M059J (cell line): ENCODE results near the gene TFPI. TPM values are rescaled to one million over a fixed set of nuclear protein-coding genes. Genes with fewer than 3 reads are reported as not detected.

Source experiments
- DNase-seq: peaks from one replicate; pipeline ENCODE4 v3.0.0-alpha.2; 2012; ENCODE audit warnings: low read depth
- total RNA-seq: library from RNA; depleted of rRNA; stranded (reverse); fragments of >200 nt; shearing (Covaris generic); gene quantifications from 2 replicates; pipeline ENCODE4 v1.2.3, GENCODE V29; 2014

The TFPI gene
- total RNA-seq, 1 experiment from 2014 or later: 74.7 TPM

- peak; percentile 4 for DNase-seq
These were observed 49.8 kb downstream of the TFPI start for GRCh38 chr2:187504312-187504921.

- DNase-seq: no peak
These were observed 50.5 kb downstream of the TFPI start for GRCh38 chr2:187503700-187504099.

- DNase-seq: no peak
These were observed 51.8 kb downstream of the TFPI start for GRCh38 chr2:187502467-187502866.

GRCh38 chr2:187500585-187501359, 53.5 kb downstream of the TFPI start:
- peak; percentile 79 for DNase-seq

GRCh38 chr2:187499941-187500532, 54.2 kb downstream of the TFPI start:
- peak; percentile 61 for DNase-seq

GRCh38 chr2:187497858-187498463, 56.3 kb downstream of the TFPI start:
- no peak for DNase-seq

GRCh38 chr2:187497140-187497539, 57.1 kb downstream of the TFPI start:
- DNase-seq: no peak

- DNase-seq: no peak
These were observed 58.9 kb downstream of the TFPI start for GRCh38 chr2:187495324-187495723.

GRCh38 chr2:187493877-187494568, 60.2 kb downstream of the TFPI start:
- DNase-seq: no peak

GRCh38 chr2:187493180-187493579, 61.1 kb downstream of the TFPI start:
- no peak for DNase-seq

GRCh38 chr2:187486241-187486640, 68.0 kb downstream of the TFPI start:
- no peak for DNase-seq

GRCh38 chr2:187485523-187485922, 68.7 kb downstream of the TFPI start:
- no peak for DNase-seq

GRCh38 chr2:187483537-187483936, 70.7 kb downstream of the TFPI start:
- DNase-seq: no peak

GRCh38 chr2:187482796-187483195, 71.4 kb downstream of the TFPI start:
- no peak for DNase-seq

GRCh38 chr2:187481543-187481942, 72.7 kb downstream of the TFPI start:
- no peak for DNase-seq

GRCh38 chr2:187478719-187479118, 75.5 kb downstream of the TFPI start:
- no peak for DNase-seq

- no peak for DNase-seq
These were observed 77.2 kb downstream of the TFPI start for GRCh38 chr2:187477051-187477450.

- DNase-seq: no peak
These were observed 78.6 kb downstream of the TFPI start for GRCh38 chr2:187475499-187476248.

- no peak for DNase-seq
These were observed 83.5 kb downstream of the TFPI start for GRCh38 chr2:187470698-187471097.

GRCh38 chr2:187469538-187469937, 84.7 kb downstream of the TFPI start:
- DNase-seq: no peak

GRCh38 chr2:187468262-187468661, 86.0 kb downstream of the TFPI start:
- no peak for DNase-seq
